Erythroblast (primary cell): ENCODE results near the gene TWIST2.

ENCODE experiments used
- GATA1 ChIP-seq: IDR thresholded peaks from 2 replicates; pipeline ENCODE4 v1.6.1; 2011; ENCODE audit warnings: low read depth, mild to moderate bottlenecking, control low read depth, low read length, moderate library complexity
- POLR2A ChIP-seq: IDR thresholded peaks from 2 replicates; pipeline ENCODE4 v1.6.1; 2011; ENCODE audit warnings: mild to moderate bottlenecking, low read length

GRCh38 chr2:238912228-238912915 lies 64.5 kb downstream of the TWIST2 start:
- TF ChIP-seq POLR2A (no peak), GATA1 (no peak)
